MM.1S (cell line): ENCODE measurements around the gene SLC23A1.

Source experiments
- EZH2phosphoT487 ChIP-seq: fragments of 300-600 bp; sonication (generic); IDR thresholded peaks from 2 replicates; pipeline ENCODE4 v1.6.1; 2018; ENCODE audit warnings: antibody characterized with exemption, low read length
- TF ChIP-seq, protein P1 (sequence below): fragments of 300-600 bp; sonication (generic); IDR thresholded peaks from 2 replicates; pipeline ENCODE4 v1.5.1; 2016; ENCODE audit warnings: antibody characterized with exemption, low read length, mixed read lengths

DNA sequence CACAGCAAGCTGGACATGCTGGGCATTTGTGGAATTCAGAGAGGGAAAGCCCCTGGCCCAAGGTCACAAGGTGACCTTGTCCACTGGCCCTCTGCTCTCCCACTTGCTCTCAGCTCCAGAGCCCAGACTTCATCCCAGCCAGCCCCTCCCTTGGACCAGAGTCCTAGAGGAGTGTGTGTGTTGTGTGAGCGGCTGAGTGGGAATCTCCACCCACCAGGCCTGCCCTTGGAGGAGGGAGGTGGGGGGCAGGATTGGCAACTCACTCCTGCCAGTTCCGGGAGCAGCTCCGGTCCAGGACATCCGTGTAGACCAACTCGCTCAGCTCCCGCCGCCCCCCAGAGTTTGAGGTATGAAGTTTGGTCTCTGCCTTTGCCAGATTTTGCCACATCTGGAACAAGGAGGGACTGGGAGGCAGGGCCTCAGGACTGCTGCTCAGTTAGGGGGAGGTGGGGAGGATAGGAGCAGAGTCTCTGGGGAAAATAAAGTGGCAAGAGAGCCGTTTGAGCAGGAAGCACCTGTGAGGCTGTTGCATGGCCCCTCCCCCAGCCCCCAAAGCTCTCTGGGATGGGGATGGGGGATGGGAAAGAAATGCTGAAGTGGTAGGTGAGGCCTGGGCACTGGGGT, 5.2 kb upstream of the SLC23A1 start:
- TF ChIP-seq, protein P1, sequence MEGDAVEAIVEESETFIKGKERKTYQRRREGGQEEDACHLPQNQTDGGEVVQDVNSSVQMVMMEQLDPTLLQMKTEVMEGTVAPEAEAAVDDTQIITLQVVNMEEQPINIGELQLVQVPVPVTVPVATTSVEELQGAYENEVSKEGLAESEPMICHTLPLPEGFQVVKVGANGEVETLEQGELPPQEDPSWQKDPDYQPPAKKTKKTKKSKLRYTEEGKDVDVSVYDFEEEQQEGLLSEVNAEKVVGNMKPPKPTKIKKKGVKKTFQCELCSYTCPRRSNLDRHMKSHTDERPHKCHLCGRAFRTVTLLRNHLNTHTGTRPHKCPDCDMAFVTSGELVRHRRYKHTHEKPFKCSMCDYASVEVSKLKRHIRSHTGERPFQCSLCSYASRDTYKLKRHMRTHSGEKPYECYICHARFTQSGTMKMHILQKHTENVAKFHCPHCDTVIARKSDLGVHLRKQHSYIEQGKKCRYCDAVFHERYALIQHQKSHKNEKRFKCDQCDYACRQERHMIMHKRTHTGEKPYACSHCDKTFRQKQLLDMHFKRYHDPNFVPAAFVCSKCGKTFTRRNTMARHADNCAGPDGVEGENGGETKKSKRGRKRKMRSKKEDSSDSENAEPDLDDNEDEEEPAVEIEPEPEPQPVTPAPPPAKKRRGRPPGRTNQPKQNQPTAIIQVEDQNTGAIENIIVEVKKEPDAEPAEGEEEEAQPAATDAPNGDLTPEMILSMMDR, result no peak
- TF ChIP-seq EZH2phosphoT487, result no peak
